Measurements from ENCODE around the gene TMPRSS5.

Gene TMPRSS5

DNA sequence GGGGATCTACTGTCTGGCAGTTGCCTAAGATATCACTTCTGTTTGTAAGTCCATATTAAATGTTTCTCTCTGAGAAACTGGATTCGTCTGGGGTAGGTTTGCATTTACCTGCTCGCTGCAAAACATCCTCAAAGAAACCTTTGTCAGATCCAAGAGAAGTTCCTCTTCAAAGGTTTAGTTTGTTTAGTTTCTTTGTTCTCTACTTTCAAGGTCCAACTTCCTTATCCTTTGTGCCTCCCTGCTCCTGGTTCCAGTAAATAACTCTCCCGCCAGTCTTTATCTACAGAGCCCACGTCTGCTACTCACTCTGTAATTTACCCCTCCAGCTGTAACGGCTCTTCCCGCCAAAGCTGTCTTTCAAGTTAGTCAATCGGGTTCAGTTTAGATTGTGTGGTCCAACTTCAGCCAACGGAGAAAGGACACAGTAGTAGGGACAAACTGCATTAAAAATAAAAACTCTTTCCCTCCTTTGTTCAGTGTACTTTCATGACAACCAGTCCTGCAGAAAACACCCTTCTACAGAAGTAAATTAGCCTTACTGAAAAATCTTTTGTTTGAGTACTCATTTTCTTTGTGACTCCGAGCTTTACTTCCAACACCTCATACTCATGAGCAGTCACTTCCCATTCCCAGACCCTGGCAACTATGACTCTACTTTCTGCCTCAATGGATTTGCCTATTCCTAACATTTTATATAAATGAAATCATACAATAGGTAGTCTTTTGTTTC lies 41.0 kb downstream of the TMPRSS5 start:
- DNase-seq = no peak

GRCh38 chr11:113664069-113664980 lies 41.8 kb downstream of the TMPRSS5 start:
- no peak for DNase-seq

- no peak for DNase-seq
These were observed 42.5 kb downstream of the TMPRSS5 start for GRCh38 chr11:113663567-113663966.

GRCh38 chr11:113655771-113656170 lies 50.3 kb downstream of the TMPRSS5 start:
- DNase-seq = no peak

GRCh38 chr11:113651023-113651422 lies 55.1 kb downstream of the TMPRSS5 start:
- no peak for DNase-seq

DNA sequence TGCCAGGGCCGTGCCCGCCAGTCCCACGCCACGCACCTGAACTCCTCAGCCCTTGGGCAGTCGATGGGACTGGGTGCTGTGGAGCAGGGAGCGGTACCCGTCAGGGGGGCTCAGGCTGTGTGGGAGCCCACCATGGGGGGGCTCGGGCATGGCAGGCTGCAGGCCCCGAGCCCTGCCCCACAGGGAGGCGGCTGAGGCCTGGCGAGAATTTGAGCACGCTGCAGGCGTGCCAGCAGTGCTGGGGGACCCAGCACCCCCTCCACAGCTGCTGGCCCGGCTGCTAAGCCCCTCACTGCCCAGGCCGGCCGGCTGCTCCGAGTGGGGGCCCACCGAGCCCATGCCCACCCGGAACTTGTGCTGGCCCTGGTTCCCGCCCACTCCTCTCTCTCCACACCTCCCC lies 56.8 kb downstream of the TMPRSS5 start:
- no peak for DNase-seq

- no peak for DNase-seq
These were observed 58.3 kb downstream of the TMPRSS5 start for GRCh38 chr11:113647856-113648255.

- DNase-seq = no peak
These were observed 59.0 kb downstream of the TMPRSS5 start for GRCh38 chr11:113647108-113647507.

DNA sequence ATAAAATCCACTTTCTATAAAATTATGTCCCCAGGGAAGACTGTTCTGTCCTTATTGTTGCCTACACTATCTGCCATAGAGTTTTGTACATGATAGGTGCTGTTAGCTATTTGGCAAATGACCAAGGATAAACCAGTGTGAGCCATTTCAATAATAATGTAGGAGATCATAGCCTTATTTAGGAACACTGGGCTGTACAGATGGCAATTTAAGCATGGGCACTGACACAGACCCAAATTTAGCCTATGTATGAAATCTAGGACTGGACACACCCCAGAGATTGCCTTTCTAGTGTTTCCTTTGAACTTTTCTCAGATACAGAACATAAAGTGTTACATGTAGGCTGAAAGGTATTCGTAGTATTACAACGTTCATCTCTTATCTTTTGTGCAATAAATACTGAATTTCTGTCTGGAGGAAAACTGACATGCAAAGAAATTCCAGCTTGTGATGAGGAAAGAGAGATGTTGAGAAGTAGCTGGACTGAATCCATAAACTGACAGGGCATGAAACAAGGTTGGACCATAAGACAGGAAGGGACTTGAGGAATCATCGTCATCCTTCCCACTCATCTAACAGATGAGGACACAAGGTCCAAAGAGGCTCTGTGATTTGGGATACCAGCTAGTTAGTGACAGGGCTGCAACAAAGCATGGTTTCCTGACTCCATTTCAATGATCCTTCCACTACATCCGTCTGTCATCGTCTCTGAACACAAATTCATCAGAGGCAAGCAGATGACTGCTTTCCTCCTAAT lies 60.3 kb downstream of the TMPRSS5 start:
- DNase-seq = no peak

- no peak for DNase-seq
These were observed 61.5 kb downstream of the TMPRSS5 start for GRCh38 chr11:113644605-113645004.

DNA sequence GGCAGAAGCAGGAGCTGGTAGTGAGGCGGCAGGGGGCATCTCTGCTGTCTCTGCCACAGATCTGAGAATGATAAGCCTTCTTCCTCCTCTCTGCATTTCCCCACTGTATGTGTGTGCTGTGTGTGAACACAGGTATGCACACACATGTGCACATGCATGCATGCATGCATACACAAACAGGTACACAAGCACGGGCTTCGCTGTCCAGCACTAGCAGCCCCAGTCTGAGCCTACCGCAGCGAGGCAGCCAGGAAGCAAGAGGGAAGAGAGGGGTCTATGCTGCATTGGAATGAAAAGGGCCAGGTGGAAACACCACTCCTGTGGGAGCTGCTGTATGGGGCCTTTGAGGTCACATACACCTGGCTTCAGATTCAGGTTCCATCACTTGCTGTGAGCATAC lies 62.4 kb downstream of the TMPRSS5 start:
- DNase-seq = no peak

- DNase-seq = no peak
These were observed 63.0 kb downstream of the TMPRSS5 start for GRCh38 chr11:113643006-113643585.

GRCh38 chr11:113642090-113642489 lies 64.0 kb downstream of the TMPRSS5 start:
- DNase-seq = no peak

GRCh38 chr11:113638376-113638775 lies 67.7 kb downstream of the TMPRSS5 start:
- DNase-seq = no peak

DNA sequence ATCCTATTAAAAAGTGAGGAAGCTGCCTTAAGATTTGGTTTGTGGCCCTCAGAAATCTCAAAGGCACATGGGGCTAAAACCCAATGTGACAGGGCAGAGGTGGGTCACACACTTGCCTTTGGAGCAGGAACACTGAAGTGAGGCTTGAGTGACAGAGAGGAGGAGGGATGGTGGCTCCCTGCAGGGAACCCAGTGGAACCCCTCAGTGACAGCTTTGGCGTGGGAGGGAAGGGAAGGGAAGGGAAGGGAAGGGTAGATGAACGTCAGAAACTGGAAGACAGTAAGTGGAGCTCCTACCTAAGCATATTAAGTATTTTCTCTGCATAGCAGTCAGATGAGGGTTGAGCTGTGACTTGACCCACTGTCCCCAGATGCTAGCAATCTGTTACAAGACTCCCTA lies 68.5 kb downstream of the TMPRSS5 start:
- no peak for DNase-seq

Data from NCI-H1694 (cell line).